NCI-H510A treated with DMSO at 0.1 percent for 48 hours (cell line): ENCODE results near the gene SCYGR1.
A peak's percentile ranks its signal among the peaks of the same experiment; 100 is the strongest.
"Not testable (repeated sequence)": the region's sequence is repeated elsewhere in the genome, so short reads cannot be mapped to it uniquely, and the experiment has no call there.

Experiments
- DNase-seq: peaks from one replicate; lab custom pipeline; 2025; lab: John Stamatoyannopoulos, UW

SCYGR1 gene

GRCh38 chr2:227387583-227387982, at the start of gene SCYGR1:
TSS of gene SCYGR1 (minus strand) at chr2:227387949. CDS start at chr2:227387949, 0 bp downstream.
- not testable (repeated sequence) for DNase-seq

GRCh38 chr2:227436436-227437174, 48.9 kb upstream of the SCYGR1 start:
- no peak for DNase-seq

- DNase-seq = no peak
Measured at GRCh38 chr2:227433171-227433570, 45.4 kb upstream of the SCYGR1 start.

- no peak for DNase-seq
Measured at GRCh38 chr2:227430639-227431038, 42.9 kb upstream of the SCYGR1 start.

GRCh38 chr2:227428731-227429285, 41.1 kb upstream of the SCYGR1 start:
- DNase-seq = no peak

GRCh38 chr2:227423656-227424499, 36.1 kb upstream of the SCYGR1 start:
- DNase-seq = no peak

GRCh38 chr2:227420087-227421052, 32.6 kb upstream of the SCYGR1 start:
- DNase-seq = no peak

- DNase-seq = no peak
Measured at GRCh38 chr2:227416701-227417100, 29.0 kb upstream of the SCYGR1 start.

GRCh38 chr2:227415538-227416424, 28.0 kb upstream of the SCYGR1 start:
- DNase-seq = no peak

GRCh38 chr2:227414846-227415245, 27.1 kb upstream of the SCYGR1 start:
- no peak for DNase-seq

GRCh38 chr2:227413371-227413770, 25.6 kb upstream of the SCYGR1 start:
- no peak for DNase-seq

GRCh38 chr2:227412877-227413276, 25.1 kb upstream of the SCYGR1 start:
- DNase-seq = no peak

- no peak for DNase-seq
Measured at GRCh38 chr2:227411990-227412350, 24.2 kb upstream of the SCYGR1 start.

GRCh38 chr2:227411320-227411989, 23.7 kb upstream of the SCYGR1 start:
- no peak for DNase-seq

- no peak for DNase-seq
Measured at GRCh38 chr2:227410191-227410590, 22.4 kb upstream of the SCYGR1 start.

- no peak for DNase-seq
Measured at GRCh38 chr2:227407591-227408151, 19.9 kb upstream of the SCYGR1 start.

GRCh38 chr2:227406177-227407031, 18.7 kb upstream of the SCYGR1 start:
- DNase-seq = peak; percentile 91

- no peak for DNase-seq
Measured at GRCh38 chr2:227404585-227405271, 17.0 kb upstream of the SCYGR1 start.
